ENCODE data around the gene LIMK2. TPM values are rescaled to one million over a fixed set of nuclear protein-coding genes. Genes with fewer than 3 reads are reported as not detected.

The LIMK2 gene
- total and polyA plus RNA-seq, 2 donors = 16.3 to 31.5 TPM

GRCh38 chr22:31278151-31278621, 66.1 kb downstream of the LIMK2 start:
- Histone ChIP-seq H3K4me1 (ENCODE audit: insufficient read depth) (no peaks in the 10 kb centered on the region), H3K36me3 (ENCODE audit: insufficient read depth) (no peaks in the 10 kb centered on the region), H3K27ac (ENCODE audit: low read depth) (peak overlapping the region; percentile 14), H3K4me3 (ENCODE audit: low read depth, low read length) (no peak overlapping the region)
- DNase-seq (ENCODE audit: extremely low spot score) = no peak
- 85% methylated on average over 9 of the region's 9 CpGs for WGBS

DNA sequence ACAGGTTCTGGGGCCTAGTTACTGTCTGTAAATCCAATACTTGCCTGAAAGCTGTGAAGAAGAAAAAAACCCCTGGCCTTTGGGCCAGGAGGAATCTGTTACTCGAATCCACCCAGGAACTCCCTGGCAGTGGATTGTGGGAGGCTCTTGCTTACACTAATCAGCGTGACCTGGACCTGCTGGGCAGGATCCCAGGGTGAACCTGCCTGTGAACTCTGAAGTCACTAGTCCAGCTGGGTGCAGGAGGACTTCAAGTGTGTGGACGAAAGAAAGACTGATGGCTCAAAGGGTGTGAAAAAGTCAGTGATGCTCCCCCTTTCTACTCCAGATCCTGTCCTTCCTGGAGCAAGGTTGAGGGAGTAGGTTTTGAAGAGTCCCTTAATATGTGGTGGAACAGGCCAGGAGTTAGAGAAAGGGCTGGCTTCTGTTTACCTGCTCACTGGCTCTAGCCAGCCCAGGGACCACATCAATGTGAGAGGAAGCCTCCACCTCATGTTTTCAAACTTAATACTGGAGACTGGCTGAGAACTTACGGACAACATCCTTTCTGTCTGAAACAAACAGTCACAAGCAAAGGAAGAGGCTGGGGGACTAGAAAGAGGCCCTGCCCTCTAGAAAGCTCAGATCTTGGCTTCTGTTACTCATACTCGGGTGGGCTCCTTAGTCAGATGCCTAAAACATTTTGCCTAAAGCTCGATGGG, 66.7 kb downstream of the LIMK2 start:
- H3K27ac ChIP-seq (ENCODE audit: low read depth) = peak overlapping the region; percentile 33
- no peaks in the 10 kb centered on the region for H3K36me3 ChIP-seq (ENCODE audit: insufficient read depth)
- DNase-seq (ENCODE audit: extremely low spot score) = no peak
- H3K4me3 ChIP-seq (ENCODE audit: low read depth, low read length) = no peak overlapping the region
- no peaks in the 10 kb centered on the region for H3K4me1 ChIP-seq (ENCODE audit: insufficient read depth)
- WGBS = 72% methylated on average over 6 of the region's 6 CpGs

DNA sequence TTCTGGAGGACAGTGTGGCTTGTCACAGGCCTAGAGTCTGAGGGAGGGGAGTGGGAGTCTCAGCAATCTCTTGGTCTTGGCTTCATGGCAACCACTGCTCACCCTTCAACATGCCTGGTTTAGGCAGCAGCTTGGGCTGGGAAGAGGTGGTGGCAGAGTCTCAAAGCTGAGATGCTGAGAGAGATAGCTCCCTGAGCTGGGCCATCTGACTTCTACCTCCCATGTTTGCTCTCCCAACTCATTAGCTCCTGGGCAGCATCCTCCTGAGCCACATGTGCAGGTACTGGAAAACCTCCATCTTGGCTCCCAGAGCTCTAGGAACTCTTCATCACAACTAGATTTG, 67.2 kb downstream of the LIMK2 start:
- Histone ChIP-seq H3K4me1 (ENCODE audit: insufficient read depth) (no peaks in the 10 kb centered on the region), H3K27ac (ENCODE audit: low read depth) (peak overlapping the region; percentile 33), H3K4me3 (ENCODE audit: low read depth, low read length) (no peak overlapping the region), H3K36me3 (ENCODE audit: insufficient read depth) (no peaks in the 10 kb centered on the region)
- DNase-seq (ENCODE audit: extremely low spot score) = no peak

DNA sequence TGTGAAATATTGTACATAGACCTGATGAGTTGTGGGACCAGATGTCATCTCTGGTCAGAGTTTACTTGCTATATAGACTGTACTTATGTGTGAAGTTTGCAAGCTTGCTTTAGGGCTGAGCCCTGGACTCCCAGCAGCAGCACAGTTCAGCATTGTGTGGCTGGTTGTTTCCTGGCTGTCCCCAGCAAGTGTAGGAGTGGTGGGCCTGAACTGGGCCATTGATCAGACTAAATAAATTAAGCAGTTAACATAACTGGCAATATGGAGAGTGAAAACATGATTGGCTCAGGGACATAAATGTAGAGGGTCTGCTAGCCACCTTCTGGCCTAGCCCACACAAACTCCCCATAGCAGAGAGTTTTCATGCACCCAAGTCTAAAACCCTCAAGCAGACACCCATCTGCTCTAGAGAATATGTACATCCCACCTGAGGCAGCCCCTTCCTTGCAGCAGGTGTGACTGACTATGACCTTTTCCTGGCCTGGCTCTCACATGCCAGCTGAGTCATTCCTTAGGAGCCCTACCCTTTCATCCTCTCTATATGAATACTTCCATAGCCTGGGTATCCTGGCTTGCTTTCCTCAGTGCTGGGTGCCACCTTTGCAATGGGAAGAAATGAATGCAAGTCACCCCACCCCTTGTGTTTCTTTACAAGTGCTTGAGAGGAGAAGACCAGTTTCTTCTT, 67.9 kb downstream of the LIMK2 start:
- DNase-seq (ENCODE audit: extremely low spot score) = no peak
- Histone ChIP-seq H3K4me1 (ENCODE audit: insufficient read depth) (no peaks in the 10 kb centered on the region), H3K27ac (ENCODE audit: low read depth) (peak overlapping the region; percentile 35), H3K36me3 (ENCODE audit: insufficient read depth) (peaks cover 1% of the 10 kb centered on the region), H3K4me3 (ENCODE audit: low read depth, low read length) (no peak overlapping the region)

DNA sequence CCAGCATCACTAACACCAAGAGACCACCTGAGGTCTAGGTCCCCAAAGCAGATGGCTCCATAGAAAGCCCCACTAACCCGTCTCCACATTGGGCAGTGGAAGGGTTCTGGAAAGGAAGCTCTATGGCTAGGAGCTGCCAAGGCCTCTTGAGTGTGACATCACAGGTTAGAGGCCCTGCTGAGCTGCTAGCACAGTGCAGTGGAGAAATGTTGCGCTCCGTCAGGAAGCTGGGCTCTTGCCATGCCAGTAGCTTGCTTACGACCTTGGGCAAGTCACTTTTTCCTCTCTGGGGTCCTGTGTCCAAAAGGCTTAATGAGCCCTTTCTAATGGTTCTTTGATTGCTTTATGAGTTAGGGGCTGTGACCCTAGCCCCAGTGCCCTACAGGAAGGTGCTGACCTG, 69.6 kb downstream of the LIMK2 start:
- H3K27ac ChIP-seq (ENCODE audit: low read depth) = no peak overlapping the region
- peaks cover 5% of the 10 kb centered on the region for H3K36me3 ChIP-seq (ENCODE audit: insufficient read depth)
- H3K4me3 ChIP-seq (ENCODE audit: low read depth, low read length) = no peak overlapping the region
- WGBS = 53% methylated on average over 4 of the region's 4 CpGs
- H3K4me1 ChIP-seq (ENCODE audit: insufficient read depth) = no peaks in the 10 kb centered on the region
- DNase-seq (ENCODE audit: extremely low spot score) = no peak

DNA sequence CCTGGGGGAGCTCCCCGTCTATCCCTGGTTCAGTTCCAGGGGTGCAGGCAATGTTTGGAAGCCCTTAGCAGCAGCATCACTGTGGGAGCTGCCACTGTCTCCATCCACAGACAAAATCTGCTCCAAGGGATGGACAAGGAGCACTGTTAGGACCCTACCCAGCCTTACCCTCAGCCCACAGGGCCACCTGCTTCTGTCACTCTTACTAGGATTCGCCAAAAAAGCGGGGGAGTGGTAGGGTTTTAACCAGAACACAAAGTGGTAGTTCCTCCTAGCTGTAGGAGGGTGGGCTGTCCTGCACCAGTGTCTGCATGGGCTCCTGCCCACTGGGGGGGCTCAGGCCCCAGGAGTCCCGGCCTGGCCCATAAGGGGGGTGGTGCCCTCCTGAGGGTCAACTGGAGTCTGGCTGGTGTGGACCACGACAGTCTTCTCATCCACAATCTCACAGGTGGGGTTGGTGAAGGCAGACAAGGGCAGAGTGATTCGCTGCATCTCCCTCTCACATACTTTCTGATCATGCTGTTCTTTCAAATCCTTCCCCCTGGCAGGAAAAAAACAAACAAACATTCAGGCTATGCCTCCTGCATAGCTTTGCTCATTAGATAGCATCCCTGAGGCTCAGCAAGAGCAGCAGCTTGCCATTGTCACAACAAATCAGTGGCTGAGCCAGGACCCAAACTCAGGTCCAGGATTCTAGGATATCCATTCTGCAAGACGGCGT, 70.8 kb downstream of the LIMK2 start:
- Histone ChIP-seq H3K27ac (ENCODE audit: low read depth) (no peak overlapping the region), H3K4me3 (ENCODE audit: low read depth, low read length) (no peak overlapping the region), H3K36me3 (ENCODE audit: insufficient read depth) (peaks cover 5% of the 10 kb centered on the region), H3K4me1 (ENCODE audit: insufficient read depth) (no peaks in the 10 kb centered on the region)
- 72% methylated on average over 8 of the region's 8 CpGs for WGBS
- DNase-seq (ENCODE audit: extremely low spot score) = no peak

DNA sequence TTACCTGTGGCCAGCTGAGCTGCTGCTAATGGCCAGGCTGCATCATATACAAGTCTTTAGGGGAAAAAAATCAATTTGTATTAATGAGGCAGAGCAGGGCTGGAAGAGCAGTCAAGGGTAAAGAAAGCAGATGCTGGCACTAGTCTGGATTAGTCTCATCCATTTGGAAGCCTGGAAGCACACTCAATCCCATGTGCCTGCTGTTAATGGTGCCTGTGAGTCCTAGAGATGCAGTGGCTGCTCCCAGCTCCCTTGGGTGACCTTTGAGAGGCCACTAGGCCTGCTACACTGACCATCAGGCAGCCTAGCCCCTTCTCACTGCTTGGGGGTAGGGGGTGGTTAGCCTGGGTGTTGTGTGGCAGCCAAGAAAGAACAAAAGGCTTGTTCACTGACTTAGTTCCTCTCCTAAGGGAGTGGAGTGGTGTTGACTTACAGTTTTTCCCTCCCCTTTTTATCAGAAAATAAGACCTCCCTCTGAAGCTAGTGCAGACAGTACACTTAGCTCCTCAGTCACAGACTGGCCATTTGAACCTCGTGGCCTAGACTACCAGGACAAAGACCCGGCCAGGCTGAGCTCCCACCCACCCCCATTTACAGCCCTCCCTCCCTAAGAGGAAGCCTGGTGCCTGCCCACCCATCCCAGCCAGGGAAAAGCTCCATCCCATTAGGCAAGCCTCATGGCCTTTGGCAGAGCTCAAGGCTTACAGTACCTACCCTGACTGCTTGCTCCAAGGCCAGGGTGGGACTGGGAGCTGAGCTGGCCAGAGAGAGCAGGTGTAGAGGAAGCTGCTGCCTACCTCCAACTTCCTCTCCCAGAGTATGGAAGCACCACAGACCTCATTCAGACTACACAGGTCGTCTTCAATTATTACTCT, 72.4 kb downstream of the LIMK2 start:
- no peak overlapping the region for H3K27ac ChIP-seq (ENCODE audit: low read depth)
- no peaks in the 10 kb centered on the region for H3K4me1 ChIP-seq (ENCODE audit: insufficient read depth)
- H3K36me3 ChIP-seq (ENCODE audit: insufficient read depth) = peaks cover 5% of the 10 kb centered on the region
- DNase-seq (ENCODE audit: extremely low spot score) = no peak
- WGBS = 34% methylated on average over 3 of the region's 3 CpGs
- H3K4me3 ChIP-seq (ENCODE audit: low read depth, low read length) = no peak overlapping the region

DNA sequence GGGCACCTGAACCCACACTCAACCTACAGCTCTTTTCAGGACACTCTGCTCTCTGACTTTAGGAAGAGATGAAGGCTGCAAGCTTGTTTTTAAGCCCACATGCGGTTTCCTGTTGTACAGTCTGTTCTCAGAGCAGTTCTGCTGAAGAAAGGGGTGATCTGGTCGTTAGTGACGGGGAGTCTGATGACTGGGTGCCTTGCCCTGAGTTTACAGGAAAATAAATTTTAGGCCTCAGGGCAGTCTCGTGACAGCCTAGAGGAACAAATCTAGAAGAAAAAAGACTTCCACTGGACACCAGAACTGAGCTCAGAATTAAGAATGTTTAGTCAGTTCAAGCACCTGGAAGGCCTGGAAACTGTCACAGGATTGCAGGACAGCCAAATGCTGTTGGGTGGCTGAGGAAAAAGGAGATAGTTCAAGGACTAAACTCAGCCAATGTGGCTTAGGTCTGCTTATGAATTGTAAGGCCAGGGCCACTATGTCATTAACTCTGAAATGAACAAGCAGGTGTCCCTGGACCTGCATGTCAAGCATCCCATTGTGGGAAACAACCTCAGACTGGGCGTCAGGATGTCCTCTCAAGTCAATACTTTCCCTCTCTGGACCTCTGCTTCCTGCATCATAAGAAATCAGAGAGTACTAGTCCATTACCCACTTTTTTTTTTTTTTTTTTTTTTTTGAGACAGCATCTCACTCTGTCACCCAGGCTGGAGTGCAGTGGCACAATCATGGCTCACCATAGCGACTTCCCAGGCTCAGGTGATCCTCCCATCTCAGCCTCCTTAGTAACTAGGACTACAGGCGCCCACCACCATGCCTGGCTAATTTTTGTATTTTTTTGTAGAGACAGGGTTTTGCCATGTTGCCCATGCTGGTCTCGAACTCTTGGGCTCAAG, 74.5 kb downstream of the LIMK2 start:
- WGBS = 73% methylated on average over 8 of the region's 8 CpGs
- H3K4me3 ChIP-seq (ENCODE audit: low read depth, low read length) = no peak overlapping the region
- H3K4me1 ChIP-seq (ENCODE audit: insufficient read depth) = no peaks in the 10 kb centered on the region
- H3K27ac ChIP-seq (ENCODE audit: low read depth) = peak overlapping the region; percentile 65
- no peak for DNase-seq (ENCODE audit: extremely low spot score)
- peaks cover 5% of the 10 kb centered on the region for H3K36me3 ChIP-seq (ENCODE audit: insufficient read depth)

GRCh38 chr22:31287818-31288495, 75.9 kb downstream of the LIMK2 start:
- no peak for DNase-seq (ENCODE audit: extremely low spot score)
- H3K4me3 ChIP-seq (ENCODE audit: low read depth, low read length) = no peak overlapping the region
- no peak overlapping the region for H3K27ac ChIP-seq (ENCODE audit: low read depth)
- no peaks in the 10 kb centered on the region for H3K4me1 ChIP-seq (ENCODE audit: insufficient read depth)
- 86% methylated on average over 6 of the region's 6 CpGs for WGBS
- peaks cover 5% of the 10 kb centered on the region for H3K36me3 ChIP-seq (ENCODE audit: insufficient read depth)

GRCh38 chr22:31288496-31289240, 76.6 kb downstream of the LIMK2 start:
- Histone ChIP-seq H3K4me3 (ENCODE audit: low read depth, low read length) (peak overlapping the region; percentile 68), H3K36me3 (ENCODE audit: insufficient read depth) (peaks cover 5% of the 10 kb centered on the region), H3K4me1 (ENCODE audit: insufficient read depth) (no peaks in the 10 kb centered on the region), H3K27ac (ENCODE audit: low read depth) (peak overlapping the region; percentile 76)
- no peak for DNase-seq (ENCODE audit: extremely low spot score)
- 81% methylated on average over 5 of the region's 5 CpGs for WGBS

GRCh38 chr22:31289344-31289743, 77.2 kb downstream of the LIMK2 start:
- H3K4me1 ChIP-seq (ENCODE audit: insufficient read depth) = no peaks in the 10 kb centered on the region
- peaks cover 5% of the 10 kb centered on the region for H3K36me3 ChIP-seq (ENCODE audit: insufficient read depth)
- peak overlapping the region; percentile 68 for H3K4me3 ChIP-seq (ENCODE audit: low read depth, low read length)
- peak overlapping the region; percentile 76 for H3K27ac ChIP-seq (ENCODE audit: low read depth)
- WGBS = 82% methylated on average over 13 of the region's 13 CpGs
- DNase-seq (ENCODE audit: extremely low spot score) = no peak

All from urinary bladder (tissue), 4 donors.